H9 (cell line): ENCODE data around the gene ING5. TPM values are rescaled to one million over a fixed set of nuclear protein-coding genes. Genes with fewer than 3 reads are reported as not detected.

Experiments used
- DNase-seq: peaks from one replicate; pipeline ENCODE4 v3.0.0-alpha.2; 2017
- H2AFZ ChIP-seq: one replicate; pipeline ENCODE4 v1.6.1; 2013; ENCODE audit warnings: mild to moderate bottlenecking, low read length, control low read depth, moderate library complexity
- H2AK5ac ChIP-seq: 2 replicates; pipeline ENCODE4 v1.6.1; 2013; ENCODE audit warnings: low read length, control low read depth, mixed read lengths; ENCODE audit not compliant: insufficient read length
- H2BK120ac ChIP-seq: one replicate; pipeline ENCODE4 v1.6.1; 2013; ENCODE audit warnings: low read depth, mild to moderate bottlenecking, low read length, control low read depth, inconsistent platforms; ENCODE audit not compliant: poor library complexity, severe bottlenecking
- H2BK12ac ChIP-seq: 2 replicates; pipeline ENCODE4 v1.6.1; 2013; ENCODE audit warnings: low read length, control low read depth, mixed read lengths, low read depth; ENCODE audit not compliant: insufficient read length
- H2BK15ac ChIP-seq: 2 replicates; pipeline ENCODE4 v1.6.1; 2013; ENCODE audit warnings: low read depth, low read length, control low read depth
- H2BK20ac ChIP-seq: one replicate; pipeline ENCODE4 v1.6.1; 2013; ENCODE audit warnings: low read depth, mild to moderate bottlenecking, low read length, control low read depth, inconsistent platforms; ENCODE audit not compliant: poor library complexity, severe bottlenecking
- H2BK5ac ChIP-seq: 2 replicates; pipeline ENCODE4 v1.6.1; 2013; ENCODE audit warnings: low read length, control low read depth, mixed read lengths; ENCODE audit not compliant: insufficient read length
- H3K14ac ChIP-seq: 2 replicates; pipeline ENCODE4 v1.6.1; 2013; ENCODE audit warnings: low read length, control low read depth; ENCODE audit not compliant: insufficient read depth
- H3K18ac ChIP-seq: 2 replicates; pipeline ENCODE4 v1.6.1; 2013; ENCODE audit warnings: low read depth, mild to moderate bottlenecking, mixed read lengths, low read length, control low read depth; ENCODE audit not compliant: insufficient read length
- H3K23ac ChIP-seq: 2 replicates; pipeline ENCODE4 v1.6.1; 2013; ENCODE audit warnings: low read length, control low read depth, mixed read lengths, low read depth; ENCODE audit not compliant: insufficient read length
- H3K23me2 ChIP-seq: 2 replicates; pipeline ENCODE4 v1.6.1; 2013; ENCODE audit warnings: low read depth, mild to moderate bottlenecking, mixed read lengths, low read length, control low read depth; ENCODE audit not compliant: insufficient read length, poor library complexity, severe bottlenecking
- H3K27ac ChIP-seq: 2 replicates; pipeline ENCODE4 v1.5.1; 2013; ENCODE audit warnings: low read length, control low read depth, mixed read lengths, low read depth; ENCODE audit not compliant: insufficient read length
- H3K27me3 ChIP-seq: 2 replicates; pipeline ENCODE4 v1.6.1; 2013; ENCODE audit warnings: low read length, control low read depth, inconsistent platforms; ENCODE audit not compliant: insufficient read depth
- H3K4ac ChIP-seq: 2 replicates; pipeline ENCODE4 v1.6.1; 2013; ENCODE audit warnings: low read depth, mild to moderate bottlenecking, control low read depth, inconsistent platforms, low read length, moderate library complexity
- H3K4me1 ChIP-seq: 2 replicates; pipeline ENCODE4 v1.6.1; 2013; ENCODE audit warnings: low read length, control low read depth, inconsistent platforms; ENCODE audit not compliant: insufficient read depth
- H3K4me2 ChIP-seq: 2 replicates; pipeline ENCODE4 v1.6.1; 2013; ENCODE audit warnings: low read length, control low read depth, mixed read lengths; ENCODE audit not compliant: insufficient read length, insufficient read depth
- H3K56ac ChIP-seq: 2 replicates; pipeline ENCODE4 v1.6.1; 2013; ENCODE audit warnings: low read depth, mild to moderate bottlenecking, mixed read lengths, low read length, control low read depth; ENCODE audit not compliant: insufficient read length
- H3K79me1 ChIP-seq: 2 replicates; pipeline ENCODE4 v1.6.1; 2013; ENCODE audit warnings: low read depth, mild to moderate bottlenecking, moderate library complexity, low read length, control low read depth, inconsistent platforms; ENCODE audit not compliant: insufficient read depth, poor library complexity, severe bottlenecking
- H3K79me2 ChIP-seq: 2 replicates; pipeline ENCODE4 v1.6.1; 2013; ENCODE audit warnings: low read length, control low read depth, inconsistent platforms; ENCODE audit not compliant: insufficient read depth
- H3K9ac ChIP-seq: 2 replicates; pipeline ENCODE4 v1.6.1; 2013; ENCODE audit warnings: low read length, control low read depth, mixed read lengths; ENCODE audit not compliant: insufficient read length; ENCODE audit errors: extremely low read depth
- H3K9me3 ChIP-seq: one replicate; pipeline ENCODE4 v1.6.1; 2013; ENCODE audit warnings: low read depth, low read length, inconsistent platforms; ENCODE audit not compliant: control insufficient read depth
- H3T11ph ChIP-seq: one replicate; pipeline ENCODE4 v1.6.1; 2013; ENCODE audit warnings: mild to moderate bottlenecking, low read length, control low read depth, inconsistent platforms
- H4K20me1 ChIP-seq: one replicate; pipeline ENCODE4 v1.6.1; 2013; ENCODE audit not compliant: control insufficient read depth, insufficient read length, insufficient read depth
- H4K5ac ChIP-seq: 2 replicates; pipeline ENCODE4 v1.6.1; 2013; ENCODE audit warnings: low read depth, mild to moderate bottlenecking, mixed read lengths, low read length, control low read depth; ENCODE audit not compliant: insufficient read length
- H4K8ac ChIP-seq: replicated peaks from 2 replicates; pipeline ENCODE4 v1.6.1; 2013; ENCODE audit warnings: low read length, control low read depth, mixed read lengths, low read depth; ENCODE audit not compliant: insufficient read length
- H4K91ac ChIP-seq: 2 replicates; pipeline ENCODE4 v1.6.1; 2013; ENCODE audit warnings: low read depth, mild to moderate bottlenecking, moderate library complexity, mixed read lengths, low read length, control low read depth; ENCODE audit not compliant: insufficient read length
- H3K27ac Mint-ChIP-seq, 3 experiments: 2 replicates in 2 of 3; 3 replicates in 1 of 3; pipeline ENCODE4 v1.8.0; 2020 to 2021; ENCODE audit warnings: mixed read lengths in 3 of 3, mild to moderate bottlenecking in 1 of 3, moderate library complexity in 1 of 3
- H3K27me3 Mint-ChIP-seq: 2 replicates; pipeline ENCODE4 v1.8.0; 2021; ENCODE audit warnings: low read depth, mild to moderate bottlenecking, moderate library complexity, mixed read lengths
- H3K36me3 Mint-ChIP-seq, 3 experiments: 2 replicates in 2 of 3; 3 replicates in 1 of 3; pipeline ENCODE4 v1.8.0; 2020 to 2021; ENCODE audit warnings: low read depth in 3 of 3, mixed read lengths in 3 of 3; ENCODE audit not compliant: insufficient read depth in 1 of 3
- H3K4me1 Mint-ChIP-seq, 2 experiments: 2 replicates each; pipeline ENCODE4 v1.8.0; 2020; ENCODE audit warnings: mixed read lengths in 2 of 2
- H3K4me3 Mint-ChIP-seq, 2 experiments: 2 replicates in 1 of 2; 3 replicates in 1 of 2; pipeline ENCODE4 v1.8.0; 2020 to 2021; ENCODE audit warnings: mild to moderate bottlenecking in 2 of 2, mixed read lengths in 2 of 2, moderate library complexity in 1 of 2
- H3K9me3 Mint-ChIP-seq, 2 experiments: 2 replicates in 1 of 2; 3 replicates in 1 of 2; pipeline ENCODE4 v1.8.0; 2020; ENCODE audit warnings: mild to moderate bottlenecking in 2 of 2, mixed read lengths in 2 of 2, moderate library complexity in 1 of 2
- WGBS: extraction: QIAGEN DNeasy Blood & Tissue Kit; methylation state at CpG from one replicate; pipeline ENCODE4 v1.1.7; 2013; ENCODE audit warnings: missing lambda C conversion rate, low lambda C conversion rate, mixed read lengths; ENCODE audit not compliant: insufficient read length; ENCODE audit errors: extremely low coverage; 5-methylcytosine and 5-hydroxymethylcytosine counted together
- total RNA-seq: library from RNA; stranded (reverse); gene quantifications from 2 replicates; pipeline ENCODE4 v1.2.1, GENCODE V29; 2021
- TF ChIP-seq, protein P1 (sequence below): fragments of 200-600 bp; sonication (generic); conservative IDR thresholded peaks from 3 replicates; pipeline ENCODE4 v1.8.0; 2021; ENCODE audit warnings: antibody characterized with exemption, mild to moderate bottlenecking

Gene ING5
- total RNA-seq, 1 experiment from 2014 or later = 66.0 TPM

DNA sequence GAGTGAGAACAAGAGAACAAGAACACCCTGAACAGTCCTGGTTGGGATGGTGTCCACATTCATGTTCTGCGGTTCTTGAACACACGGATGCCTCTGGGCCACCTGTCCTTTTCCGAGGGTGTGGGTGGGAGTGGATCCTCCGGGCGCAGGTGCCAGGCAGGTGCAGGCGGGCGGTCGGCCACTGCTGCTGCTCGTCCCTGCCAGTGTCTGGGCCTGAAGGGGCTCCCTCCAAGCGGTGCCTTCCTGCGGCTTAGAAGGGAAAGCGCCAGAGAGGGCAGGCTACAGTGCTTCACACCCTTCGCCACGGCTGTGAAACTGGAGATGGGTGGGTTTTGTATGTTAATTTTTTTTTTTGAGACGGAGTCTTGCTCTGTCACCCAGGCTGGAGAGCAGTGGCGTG lies 24.6 kb downstream of the ING5 start:
- no peak overlapping the region for H2BK5ac ChIP-seq
- no peaks in the 10 kb centered on the region for H3K23me2 ChIP-seq
- no peaks in the 10 kb centered on the region for H3K4me1 ChIP-seq
- no peak overlapping the region for H3K4me2 ChIP-seq
- H3K79me1 ChIP-seq = no peaks in the 10 kb centered on the region
- TF ChIP-seq, protein P1, sequence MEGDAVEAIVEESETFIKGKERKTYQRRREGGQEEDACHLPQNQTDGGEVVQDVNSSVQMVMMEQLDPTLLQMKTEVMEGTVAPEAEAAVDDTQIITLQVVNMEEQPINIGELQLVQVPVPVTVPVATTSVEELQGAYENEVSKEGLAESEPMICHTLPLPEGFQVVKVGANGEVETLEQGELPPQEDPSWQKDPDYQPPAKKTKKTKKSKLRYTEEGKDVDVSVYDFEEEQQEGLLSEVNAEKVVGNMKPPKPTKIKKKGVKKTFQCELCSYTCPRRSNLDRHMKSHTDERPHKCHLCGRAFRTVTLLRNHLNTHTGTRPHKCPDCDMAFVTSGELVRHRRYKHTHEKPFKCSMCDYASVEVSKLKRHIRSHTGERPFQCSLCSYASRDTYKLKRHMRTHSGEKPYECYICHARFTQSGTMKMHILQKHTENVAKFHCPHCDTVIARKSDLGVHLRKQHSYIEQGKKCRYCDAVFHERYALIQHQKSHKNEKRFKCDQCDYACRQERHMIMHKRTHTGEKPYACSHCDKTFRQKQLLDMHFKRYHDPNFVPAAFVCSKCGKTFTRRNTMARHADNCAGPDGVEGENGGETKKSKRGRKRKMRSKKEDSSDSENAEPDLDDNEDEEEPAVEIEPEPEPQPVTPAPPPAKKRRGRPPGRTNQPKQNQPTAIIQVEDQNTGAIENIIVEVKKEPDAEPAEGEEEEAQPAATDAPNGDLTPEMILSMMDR = no peak
- no peak overlapping the region for H3K4me3 Mint-ChIP-seq
- H3K9me3 Mint-ChIP-seq = peaks cover 14 to 22% of the 10 kb centered on the region in 2 experiments
- no peak overlapping the region for H3K14ac ChIP-seq
- H2BK12ac ChIP-seq = no peak overlapping the region
- H3K27me3 ChIP-seq = no peaks in the 10 kb centered on the region
- no peak overlapping the region for H2AFZ ChIP-seq
- H3T11ph ChIP-seq = no peak overlapping the region
- H4K5ac ChIP-seq = no peak overlapping the region
- no peak overlapping the region for H3K56ac ChIP-seq
- H4K20me1 ChIP-seq = peaks cover 5% of the 10 kb centered on the region
- H3K36me3 Mint-ChIP-seq = peaks cover 29 to 61% (median 49%) of the 10 kb centered on the region in 3 experiments
- no peak overlapping the region for H2BK15ac ChIP-seq
- no CpG with 5 or more reads among the region's 16 CpGs for WGBS
- peaks cover 9% of the 10 kb centered on the region for H3K9me3 ChIP-seq
- no peak for DNase-seq
- no peak overlapping the region for H2BK120ac ChIP-seq
- H3K4me1 Mint-ChIP-seq = 0 out of 4 replicates have a peak, but pooled peaks cover 0 to 5% of the 10 kb centered on the region in 2 experiments
- no peak overlapping the region for H4K91ac ChIP-seq
- peaks cover 3% of the 10 kb centered on the region; the same call in 1 of the 2 replicates for H3K27me3 Mint-ChIP-seq
- H2BK20ac ChIP-seq = no peak overlapping the region
- no peaks in the 10 kb centered on the region for H3K79me2 ChIP-seq
- H3K9ac ChIP-seq = no peak overlapping the region
- no peak overlapping the region for H3K18ac ChIP-seq
- no peak overlapping the region for H3K23ac ChIP-seq
- H2AK5ac ChIP-seq = no peak overlapping the region
- no peak overlapping the region for H3K4ac ChIP-seq
- no peak overlapping the region for H4K8ac ChIP-seq
- no peak overlapping the region for H3K27ac ChIP-seq
- H3K27ac Mint-ChIP-seq = no peak overlapping the region
